Measurements from ENCODE around the gene C1QTNF6. TPM values are rescaled to one million over a fixed set of nuclear protein-coding genes. Genes with fewer than 3 reads are reported as not detected.

The C1QTNF6 gene
- total RNA-seq, 4 donors from 2014 or later, result 0.83 to 2.9 (median 1.3) TPM

DNA sequence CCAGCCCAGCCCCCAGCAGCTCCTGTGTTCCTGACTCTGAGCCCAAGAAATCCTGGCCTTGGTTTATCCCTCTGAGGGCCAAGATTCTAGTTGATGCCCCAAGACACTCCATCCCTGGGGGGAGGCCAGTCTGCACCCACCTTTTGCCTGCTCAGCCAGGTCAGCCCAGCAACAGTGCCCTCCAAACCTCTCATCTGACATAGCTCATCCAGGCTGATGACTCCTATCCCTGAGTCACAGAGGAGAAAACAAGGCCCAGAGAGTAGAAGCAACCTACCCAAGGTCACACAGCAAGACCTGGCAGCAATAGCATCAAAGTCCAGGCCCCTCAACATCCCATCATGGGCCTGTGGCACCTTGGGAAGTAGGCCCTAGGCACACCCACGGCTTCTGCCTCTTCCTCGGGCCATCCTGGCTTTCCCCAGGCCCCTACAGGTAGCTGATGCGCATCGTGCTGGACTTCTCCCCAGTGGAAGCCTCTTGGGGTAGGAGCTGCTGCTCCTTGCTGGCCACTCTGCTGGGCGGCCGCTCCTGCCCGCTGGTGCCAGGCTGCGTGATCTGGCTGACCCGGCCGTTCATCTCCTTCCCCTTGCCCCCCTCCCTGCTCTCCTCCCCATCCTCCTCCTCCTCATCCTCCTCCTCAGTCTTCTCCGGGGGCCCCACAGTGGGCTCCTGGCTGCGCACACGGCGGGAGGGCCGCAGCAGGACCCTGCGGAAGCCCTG, 18.2 kb upstream of the C1QTNF6 start:
- no peak overlapping the region for H3K4me3 ChIP-seq
- no peaks in the 10 kb centered on the region for H3K4me1 ChIP-seq
- H3K27ac ChIP-seq (replicated peaks in 1 of 4), result no peak overlapping the region
- H3K9me3 ChIP-seq, result no peaks in the 10 kb centered on the region
- intact Hi-C loops (cut with DNase I), result loop anchor here (10.0 kb wide), 1 partner anchor 131 kb away; no protein-coding TSS in a partner anchor
- H3K27me3 ChIP-seq, result peaks cover 0 to 13% (median 0%) of the 10 kb centered on the region in 4 donors
- TF ChIP-seq POLR2AphosphoS5 (IDR thresholded peaks at IDR 0.05) (no peak), POLR2A (IDR thresholded peaks at IDR 0.05; ENCODE audit: low read depth) (no peak), EP300 (IDR thresholded peaks at IDR 0.05) (no peak), CTCF (IDR thresholded peaks at IDR 0.05) (no peak)
- no peaks in the 10 kb centered on the region for H3K36me3 ChIP-seq
- 90% methylated on average over 16 of the region's 16 CpGs for WGBS
- no peak for DNase-seq (ENCODE audit: extremely low spot score)

DNA sequence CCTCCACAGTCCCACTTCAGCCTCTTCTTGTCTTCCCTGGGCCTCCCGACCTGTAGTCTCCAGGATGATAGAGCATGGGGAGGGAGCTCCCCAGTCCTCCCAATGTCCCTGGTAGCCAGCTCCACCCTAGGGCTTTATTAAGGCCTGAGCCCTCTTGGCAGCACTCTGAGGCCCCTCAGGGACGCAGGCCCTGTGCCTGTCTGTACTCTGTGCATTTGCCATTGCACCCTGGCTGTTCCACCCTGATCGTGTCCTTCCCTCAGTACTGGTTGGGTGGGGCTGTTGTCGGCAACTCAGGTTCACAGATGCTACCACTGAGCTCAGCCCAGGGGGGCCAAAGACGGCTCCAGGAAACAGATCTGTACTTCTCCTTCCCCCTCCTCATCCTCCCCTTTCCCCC, 17.0 kb upstream of the C1QTNF6 start:
- Histone ChIP-seq H3K4me1 (peaks cover 0 to under 1% (median under 1%) of the 10 kb centered on the region in 4 donors), H3K27ac (replicated peaks in 1 of 4) (no peak overlapping the region), H3K4me3 (no peak overlapping the region), H3K9me3 (no peaks in the 10 kb centered on the region), H3K36me3 (no peaks in the 10 kb centered on the region), H3K27me3 (peaks cover 0 to under 1% (median 0%) of the 10 kb centered on the region in 4 donors)
- WGBS, result 93% methylated on average over 5 of the region's 5 CpGs
- TF ChIP-seq POLR2AphosphoS5 (IDR thresholded peaks at IDR 0.05) (no peak), POLR2A (IDR thresholded peaks at IDR 0.05; ENCODE audit: low read depth) (no peak), CTCF (IDR thresholded peaks at IDR 0.05) (no peak)
- DNase-seq (ENCODE audit: extremely low spot score), result no peak
- intact Hi-C loops (cut with DNase I), result loop anchor here (10.0 kb wide), 1 partner anchor 130 kb away; no protein-coding TSS in a partner anchor

- H3K9me3 ChIP-seq, result no peaks in the 10 kb centered on the region
- H3K4me3 ChIP-seq, result no peak overlapping the region
- WGBS, result 79% methylated on average over 5 of the region's 5 CpGs
- no peaks in the 10 kb centered on the region for H3K27me3 ChIP-seq
- no peak for DNase-seq (ENCODE audit: extremely low spot score)
- H3K36me3 ChIP-seq, result no peaks in the 10 kb centered on the region
- no peak overlapping the region for H3K27ac ChIP-seq (replicated peaks in 1 of 4)
- H3K4me1 ChIP-seq, result peaks cover 4 to 7% (median 6%) of the 10 kb centered on the region in 4 donors
- intact Hi-C loops (cut with DNase I), result loop anchor here (10.0 kb wide), 1 partner anchor 129 kb away; no protein-coding TSS in a partner anchor
- TF ChIP-seq EP300 (IDR thresholded peaks at IDR 0.05), result no peak
- no peak for TF ChIP-seq POLR2AphosphoS5 (IDR thresholded peaks at IDR 0.05)
- no peak for TF ChIP-seq POLR2A (IDR thresholded peaks at IDR 0.05; ENCODE audit: low read depth)
- no peak for TF ChIP-seq CTCF (IDR thresholded peaks at IDR 0.05)
Observed at GRCh38 chr22:37204045-37204655, 16.1 kb upstream of the C1QTNF6 start.

GRCh38 chr22:37203354-37204044, 15.5 kb upstream of the C1QTNF6 start:
- H3K36me3 ChIP-seq, result no peaks in the 10 kb centered on the region
- 93% methylated on average over 9 of the region's 16 CpGs for WGBS
- no peaks in the 10 kb centered on the region for H3K27me3 ChIP-seq
- DNase-seq (ENCODE audit: extremely low spot score), result no peak
- no peak for TF ChIP-seq CTCF (IDR thresholded peaks at IDR 0.05)
- no peak for TF ChIP-seq EP300 (IDR thresholded peaks at IDR 0.05)
- TF ChIP-seq POLR2AphosphoS5 (IDR thresholded peaks at IDR 0.05), result no peak
- no peak for TF ChIP-seq POLR2A (IDR thresholded peaks at IDR 0.05; ENCODE audit: low read depth)
- no peak overlapping the region for H3K27ac ChIP-seq (replicated peaks in 1 of 4)
- no peak overlapping the region for H3K4me3 ChIP-seq
- intact Hi-C loops (cut with DNase I), result loop anchor here (2.0 to 10.0 kb wide), 2 partner anchors 45 to 129 kb away; no protein-coding TSS in a partner anchor
- H3K4me1 ChIP-seq, result peaks cover 6 to 12% (median 12%) of the 10 kb centered on the region in 4 donors
- H3K9me3 ChIP-seq, result no peaks in the 10 kb centered on the region
